ENCODE results near the gene C6orf47. TPM values are rescaled to one million over a fixed set of nuclear protein-coding genes. Genes with fewer than 3 reads are reported as not detected.

C6orf47 gene
- total and polyA plus RNA-seq, 2 of the 13 experiments (the other 11 are each of a cell fraction or from before 2014, with no cell fraction given): 1.7 to 18.1 TPM

- TF ChIP-seq ZNF460 (CRISPR knock-in tag; IDR thresholded peaks at IDR 0.05; ENCODE audit: borderline replicate concordance) (no peak), ZNF24 (IDR thresholded peaks at IDR 0.05) (no peak), TFDP2 (CRISPR knock-in tag; IDR thresholded peaks at IDR 0.05) (peak; percentile 79), MXD1 (CRISPR knock-in tag; IDR thresholded peaks at IDR 0.05) (peak; percentile 76), KAT7 (CRISPR knock-in tag; IDR thresholded peaks at IDR 0.05; ENCODE audit: borderline replicate concordance) (peak; percentile 27; the same call in 1 of the 2 replicates), KAT2B (IDR thresholded peaks at IDR 0.05; ENCODE audit: borderline replicate concordance, low read depth, low read length) (no peak), ZNF280D (CRISPR knock-in tag; IDR thresholded peaks at IDR 0.05) (0 out of 2 replicates have a peak, but pooled peaks have one; percentile 13), MBNL3 (CRISPR knock-in tag; conservative IDR thresholded peaks at IDR 0.05) (no peak), ZNF75D (CRISPR knock-in tag; IDR thresholded peaks at IDR 0.05; ENCODE audit: borderline replicate concordance) (no peak), E2F5 (CRISPR knock-in tag; conservative IDR thresholded peaks at IDR 0.05) (no peak), ZNF10 (CRISPR knock-in tag; IDR thresholded peaks at IDR 0.05; ENCODE audit: borderline replicate concordance, low read depth) (no peak), TP53 (CRISPR knock-in tag; conservative IDR thresholded peaks at IDR 0.05) (peak; percentile 58), ZNF777 (CRISPR knock-in tag; IDR thresholded peaks at IDR 0.05) (no peak; the same call in 1 of the 2 replicates), SCMH1 (CRISPR knock-in tag; IDR thresholded peaks at IDR 0.05; ENCODE audit: borderline replicate concordance) (no peak), ZNF451 (CRISPR knock-in tag; IDR thresholded peaks at IDR 0.05) (peak; percentile 50; the same call in 1 of the 2 replicates), NCOR1 (IDR thresholded peaks at IDR 0.05; ENCODE audit: borderline replicate concordance, low read length) (peak; percentile 66; the same call in 1 of the 2 replicates), KLF11 (CRISPR knock-in tag; IDR thresholded peaks at IDR 0.05) (0 out of 2 replicates have a peak, but pooled peaks have one; percentile 30), SMARCC2 (IDR thresholded peaks at IDR 0.05) (no peak), ZNF496 (CRISPR knock-in tag; IDR thresholded peaks at IDR 0.05; ENCODE audit: insufficient replicate concordance) (no peak), PLSCR1 (CRISPR knock-in tag; IDR thresholded peaks at IDR 0.05; ENCODE audit: borderline replicate concordance) (no peak), NR2C2 (CRISPR knock-in tag; IDR thresholded peaks at IDR 0.05; ENCODE audit: borderline replicate concordance) (peak; percentile 99)
These were observed 5.1 kb upstream of the C6orf47 start, which contains the start of gene CSNK2B (continued) for GRCh38 chr6:31665501-31666336.

Measured in HepG2 (cell line).